K562 (cell line): ENCODE data around the gene EFNA2. TPM values are rescaled to one million over a fixed set of nuclear protein-coding genes. Genes with fewer than 3 reads are reported as not detected.

Experiments
- ARHGAP35 ChIP-seq: fragments of 450-650 bp; IDR thresholded peaks from 2 replicates; pipeline ENCODE4 v1.6.1; 2018; ENCODE audit not compliant: partially characterized antibody
- HDAC1 ChIP-seq, 2 experiments: fragments of 450-650 bp; IDR thresholded peaks; 2 replicates each; pipeline ENCODE4 v1.6.1; 2016 to 2017; ENCODE audit warnings: inconsistent platforms in 1 of 2, mild to moderate bottlenecking in 1 of 2, moderate library complexity in 1 of 2
- NCOA6 ChIP-seq: fragments of 450-650 bp; IDR thresholded peaks from 2 replicates; pipeline ENCODE4 v1.6.1; 2017; ENCODE audit warnings: mild to moderate bottlenecking
- RBM22 ChIP-seq: fragments of 200-400 bp; formaldehyde crosslinking; IDR thresholded peaks from 2 replicates; pipeline ENCODE4 v1.6.1; 2018; ENCODE audit warnings: low read length, low read depth; ENCODE audit not compliant: poor library complexity, severe bottlenecking
- REST ChIP-seq, 2 experiments: fragments of 450-650 bp; formaldehyde crosslinking in 1 of 2; IDR thresholded peaks; 2 replicates each; pipeline versions ENCODE4 v1.4.0 to v1.6.1; 2014 to 2020; ENCODE audit warnings: mild to moderate bottlenecking in 2 of 2, borderline replicate concordance in 1 of 2, low read depth in 1 of 2
- TEAD2 ChIP-seq: fragments of 450-650 bp; IDR thresholded peaks from 2 replicates; pipeline ENCODE4 v1.6.1; 2016; ENCODE audit warnings: missing genetic modification characterization, control low read depth, missing compliant biosample characterization
- TFAM ChIP-seq: fragments of 250-450 bp; sonication (Bioruptor Pico); conservative IDR thresholded peaks from 2 replicates; pipeline ENCODE4 v1.5.0; 2021; ENCODE audit warnings: mild to moderate bottlenecking, moderate library complexity
- ZBTB7A ChIP-seq: IDR thresholded peaks from 2 replicates; pipeline ENCODE4 v1.6.1; 2011; ENCODE audit warnings: low read depth, mild to moderate bottlenecking, low read length, moderate library complexity, borderline replicate concordance; ENCODE audit not compliant: control insufficient read depth
- ZC3H11A ChIP-seq: IDR thresholded peaks from 2 replicates; pipeline ENCODE4 v1.6.1; 2012; ENCODE audit warnings: low read depth, low read length, improper control_type of control experiment
- ZNF347 ChIP-seq: fragments of 450-650 bp; formaldehyde crosslinking; IDR thresholded peaks from 2 replicates; pipeline ENCODE4 v1.4.0; 2020; ENCODE audit warnings: low read depth, mild to moderate bottlenecking, moderate library complexity
- ZNF512 ChIP-seq: IDR thresholded peaks from 2 replicates; pipeline ENCODE4 v1.6.1; 2016; ENCODE audit warnings: missing genetic modification characterization, missing compliant biosample characterization
- ZNF764 ChIP-seq: fragments of 250-450 bp; sonication (Bioruptor Pico); IDR thresholded peaks from 2 replicates; pipeline ENCODE4 v1.4.0; 2020; ENCODE audit warnings: low read depth, mild to moderate bottlenecking, moderate library complexity
- polyA plus RNA-seq, 8 experiments: library from polyadenylated mRNA; depleted of rRNA in 4 of 8; stranded (reverse) in 5 of 8; unstranded in 3 of 8; fragments of >200 nt; fragmentation: Nextera tagmentation in 2 of 8; fragmentation: Illumina TruSeq in 1 of 8; extraction: Ambion mirVana in 2 of 8; extraction: Trizol in 1 of 8; gene quantifications; 2 replicates each; pipeline versions ENCODE4 v1.2.1 to v1.2.3, GENCODE V29; 2011 to 2014; ENCODE audit warnings: inconsistent platforms in 1 of 8, missing spikeins in 1 of 8
- total RNA-seq, 7 experiments: library from RNA; depleted of rRNA in 6 of 7; stranded (reverse); fragments of >200 nt in 6 of 7; fragmentation: Illumina TruSeq in 2 of 7; extraction: Trizol in 2 of 7; gene quantifications; 2 replicates each; pipeline versions ENCODE4 v1.2.1 to v1.2.3, GENCODE V29; 2011 to 2021; ENCODE audit warnings: low replicate concordance in 1 of 7
- TF ChIP-seq, protein P1 (sequence below), 3 experiments: fragments of 200-800 bp in 1 of 3; fragments of 250-450 bp in 1 of 3; fragments of 450-650 bp in 1 of 3; sonication (Bioruptor Pico) in 1 of 3; sonication (Bioruptor generic) in 1 of 3; formaldehyde crosslinking in 1 of 3; IDR thresholded peaks; 2 replicates each; pipeline versions ENCODE4 v1.6.1 to v1.8.0; 2016 to 2022; ENCODE audit warnings: mild to moderate bottlenecking in 2 of 3, missing genetic modification characterization in 2 of 3, missing compliant biosample characterization in 1 of 3, moderate library complexity in 1 of 3

Gene EFNA2
- total and polyA plus RNA-seq, 9 of the 15 experiments (the other 6 are each of a cell fraction or from before 2014, with no cell fraction given), result 0.11 to 0.44 (median 0.15) TPM; not detected in 6

DNA sequence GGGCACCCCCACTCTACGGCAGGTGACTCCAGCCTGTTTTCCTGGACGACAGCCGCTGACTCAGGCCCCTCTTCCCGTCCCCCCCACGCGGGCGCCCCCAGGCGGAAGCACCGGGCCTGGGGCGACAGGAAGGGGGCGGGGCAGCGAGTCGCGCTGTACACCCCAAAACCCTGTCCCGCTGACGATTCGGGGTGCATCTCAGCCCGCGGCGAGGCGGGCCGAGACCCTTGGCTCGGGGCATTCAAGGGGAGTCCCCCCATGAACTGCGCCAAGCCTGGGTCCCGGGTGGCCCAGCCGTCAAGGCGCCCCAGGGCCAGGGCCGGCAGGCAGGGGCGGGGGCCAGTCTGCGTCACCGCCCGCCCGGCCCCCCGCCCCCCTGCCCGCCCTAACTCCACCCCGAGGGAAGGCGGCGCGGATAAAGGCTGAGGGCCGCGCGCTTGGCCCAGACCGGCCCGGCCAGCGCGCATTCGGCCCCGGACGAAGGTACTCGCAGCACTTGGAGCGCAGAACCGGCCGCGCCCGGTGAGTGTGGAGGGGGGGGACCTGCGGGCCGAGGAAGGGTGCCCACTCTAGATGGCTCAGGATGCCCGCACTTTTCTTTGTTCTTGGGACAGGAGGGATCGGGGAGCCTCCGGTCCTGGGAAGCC is 37.4 kb upstream of the EFNA2 start, which contains the start of gene MIDN (continued):
- TF ChIP-seq REST (IDR thresholded peaks at IDR 0.05; ENCODE audit: borderline replicate concordance) (no peak), REST (CRISPR knock-in tag; IDR thresholded peaks at IDR 0.05; ENCODE audit: low read depth) (peak; percentile 15; the same call in 1 of the 2 replicates), TFAM (no peak), NCOA6 (no peak; the same call in 1 of the 2 replicates), ARHGAP35 (no peak), ZBTB7A (peak; percentile 96), HDAC1 (IDR thresholded peaks at IDR 0.05) (peak in 1 of 2 experiments; percentile 13; a peak in 1 of 4 replicates), TEAD2 (no peak), ZNF347 (no peak), RBM22 (peak; percentile 9), ZC3H11A (no peak), ZNF512 (tag) (no peak), ZNF764 (CRISPR knock-in tag) (no peak)
- TF ChIP-seq, protein P1, sequence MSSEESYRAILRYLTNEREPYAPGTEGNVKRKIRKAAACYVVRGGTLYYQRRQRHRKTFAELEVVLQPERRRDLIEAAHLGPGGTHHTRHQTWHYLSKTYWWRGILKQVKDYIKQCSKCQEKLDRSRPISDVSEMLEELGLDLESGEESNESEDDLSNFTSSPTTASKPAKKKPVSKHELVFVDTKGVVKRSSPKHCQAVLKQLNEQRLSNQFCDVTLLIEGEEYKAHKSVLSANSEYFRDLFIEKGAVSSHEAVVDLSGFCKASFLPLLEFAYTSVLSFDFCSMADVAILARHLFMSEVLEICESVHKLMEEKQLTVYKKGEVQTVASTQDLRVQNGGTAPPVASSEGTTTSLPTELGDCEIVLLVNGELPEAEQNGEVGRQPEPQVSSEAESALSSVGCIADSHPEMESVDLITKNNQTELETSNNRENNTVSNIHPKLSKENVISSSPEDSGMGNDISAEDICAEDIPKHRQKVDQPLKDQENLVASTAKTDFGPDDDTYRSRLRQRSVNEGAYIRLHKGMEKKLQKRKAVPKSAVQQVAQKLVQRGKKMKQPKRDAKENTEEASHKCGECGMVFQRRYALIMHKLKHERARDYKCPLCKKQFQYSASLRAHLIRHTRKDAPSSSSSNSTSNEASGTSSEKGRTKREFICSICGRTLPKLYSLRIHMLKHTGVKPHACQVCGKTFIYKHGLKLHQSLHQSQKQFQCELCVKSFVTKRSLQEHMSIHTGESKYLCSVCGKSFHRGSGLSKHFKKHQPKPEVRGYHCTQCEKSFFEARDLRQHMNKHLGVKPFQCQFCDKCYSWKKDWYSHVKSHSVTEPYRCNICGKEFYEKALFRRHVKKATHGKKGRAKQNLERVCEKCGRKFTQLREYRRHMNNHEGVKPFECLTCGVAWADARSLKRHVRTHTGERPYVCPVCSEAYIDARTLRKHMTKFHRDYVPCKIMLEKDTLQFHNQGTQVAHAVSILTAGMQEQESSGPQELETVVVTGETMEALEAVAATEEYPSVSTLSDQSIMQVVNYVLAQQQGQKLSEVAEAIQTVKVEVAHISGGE (CRISPR knock-in tag; IDR thresholded peaks at IDR 0.05), result peak in 1 of 3 experiments; percentile 77; a peak in 2 of 6 replicates
